Hematopoietic multipotent progenitor cell treated with erythropoietin and hydrocortisone succinate and interleukin-3 and kit ligand, for 4 days (in vitro differentiated cells): Measurements from ENCODE around the gene PDE10A.
"Not testable (repeated sequence)": the region's sequence is repeated elsewhere in the genome, so short reads cannot be mapped to it uniquely, and the experiment has no call there.

Source experiments
- DNase-seq: peaks from one replicate; pipeline ENCODE4 v3.0.0-alpha.2; 2015

The PDE10A gene

GRCh38 chr6:165519316-165519715 lies 143.7 kb downstream of the PDE10A start:
- DNase-seq = no peak

- DNase-seq = no peak
Measured at GRCh38 chr6:165515963-165516624, 146.9 kb downstream of the PDE10A start.

GRCh38 chr6:165514621-165515020 lies 148.4 kb downstream of the PDE10A start:
- DNase-seq = no peak

GRCh38 chr6:165511807-165512206 lies 151.2 kb downstream of the PDE10A start:
- DNase-seq = no peak

- no peak for DNase-seq
Measured at GRCh38 chr6:165508321-165508869, 154.6 kb downstream of the PDE10A start.

GRCh38 chr6:165506657-165507056 lies 156.4 kb downstream of the PDE10A start:
- DNase-seq = no peak

- not testable (repeated sequence) for DNase-seq
Measured at GRCh38 chr6:165500214-165500907, 162.7 kb downstream of the PDE10A start.

GRCh38 chr6:165497472-165497871 lies 165.6 kb downstream of the PDE10A start:
- DNase-seq = no peak

- DNase-seq = no peak
Measured at GRCh38 chr6:165488624-165489295, 174.3 kb downstream of the PDE10A start.

GRCh38 chr6:165487950-165488349 lies 175.1 kb downstream of the PDE10A start:
- no peak for DNase-seq

GRCh38 chr6:165487347-165487746 lies 175.7 kb downstream of the PDE10A start:
- DNase-seq = no peak

- no peak for DNase-seq
Measured at GRCh38 chr6:165486183-165487137, 176.6 kb downstream of the PDE10A start.

- no peak for DNase-seq
Measured at GRCh38 chr6:165484178-165484889, 178.7 kb downstream of the PDE10A start.

GRCh38 chr6:165481921-165482320 lies 181.1 kb downstream of the PDE10A start:
- no peak for DNase-seq

- no peak for DNase-seq
Measured at GRCh38 chr6:165480916-165481315, 182.1 kb downstream of the PDE10A start.

GRCh38 chr6:165478581-165478980 lies 184.5 kb downstream of the PDE10A start:
- DNase-seq = no peak

GRCh38 chr6:165469483-165469882 lies 193.6 kb downstream of the PDE10A start:
- DNase-seq = no peak

- DNase-seq = no peak
Measured at GRCh38 chr6:165468340-165469235, 194.5 kb downstream of the PDE10A start.

GRCh38 chr6:165463499-165463898 lies 199.5 kb downstream of the PDE10A start:
- not testable (repeated sequence) for DNase-seq

GRCh38 chr6:165459605-165460301 lies 203.3 kb downstream of the PDE10A start:
- DNase-seq = not testable (repeated sequence)
